ENCODE data around the gene CD302. TPM values are rescaled to one million over a fixed set of nuclear protein-coding genes. Genes with fewer than 3 reads are reported as not detected.

Gene CD302
- polyA plus RNA-seq, 1 donor from 2014 or later, result not detected

DNA sequence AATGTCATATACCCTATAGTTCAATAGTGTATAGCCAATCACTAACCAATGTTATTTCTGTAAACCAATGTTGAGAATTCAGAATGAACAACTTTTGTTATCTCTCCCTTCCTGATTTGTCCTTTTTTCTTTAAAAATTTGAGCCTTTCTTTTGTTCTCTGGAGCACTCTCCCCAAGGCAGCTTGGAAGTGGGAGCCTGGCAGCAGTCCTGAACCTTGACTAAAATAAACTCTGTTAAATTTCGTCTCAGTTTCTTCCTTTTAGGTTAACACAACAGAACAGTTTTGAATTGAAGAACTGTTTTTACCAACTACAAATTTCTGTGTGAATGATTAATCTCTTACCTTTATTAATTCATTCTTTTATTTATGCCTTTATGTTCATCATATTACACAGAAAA lies 35.9 kb downstream of the CD302 start:
- H3K9ac ChIP-seq (ENCODE audit: low read length), result no peak overlapping the region
- no peaks in the 10 kb centered on the region for H4K20me1 ChIP-seq (ENCODE audit: insufficient read depth)
- H3K9me3 ChIP-seq (ENCODE audit: low read length), result no peaks in the 10 kb centered on the region
- peaks cover 6% of the 10 kb centered on the region for H3K79me2 ChIP-seq (replicated peaks; ENCODE audit: insufficient read depth, low read length)
- H2AFZ ChIP-seq (ENCODE audit: low read depth, low read length), result no peak overlapping the region
- H3K4me2 ChIP-seq (ENCODE audit: low read length), result no peak overlapping the region
- H3K27me3 ChIP-seq (ENCODE audit: insufficient read depth, low read depth, low read length), result no peaks in the 10 kb centered on the region
- no peak overlapping the region for H3K4me3 ChIP-seq (ENCODE audit: low read length)
- H3K36me3 ChIP-seq (ENCODE audit: insufficient read depth, low read length), result no peaks in the 10 kb centered on the region
- H3F3A ChIP-seq (ENCODE audit: insufficient read depth, low read length, poor library complexity, severe bottlenecking), result no peaks in the 10 kb centered on the region
- no peak overlapping the region for H3K27ac ChIP-seq (ENCODE audit: low read length)
- no peaks in the 10 kb centered on the region for H3K9me2 ChIP-seq (ENCODE audit: insufficient read depth, low read length)
- no peak for TF ChIP-seq SMC3 (conservative IDR thresholded peaks at IDR 0.05; ENCODE audit: poor library complexity)
- no peak for TF ChIP-seq EZH2 (IDR thresholded peaks at IDR 0.05; ENCODE audit: borderline replicate concordance, insufficient read depth, low read length, poor library complexity, severe bottlenecking)
- TF ChIP-seq MXI1 (conservative IDR thresholded peaks at IDR 0.05; ENCODE audit: poor library complexity, severe bottlenecking), result no peak
- TF ChIP-seq POLR2AphosphoS5 (IDR thresholded peaks at IDR 0.05), result no peak
- no peak for TF ChIP-seq RAD21 (conservative IDR thresholded peaks at IDR 0.05)

DNA sequence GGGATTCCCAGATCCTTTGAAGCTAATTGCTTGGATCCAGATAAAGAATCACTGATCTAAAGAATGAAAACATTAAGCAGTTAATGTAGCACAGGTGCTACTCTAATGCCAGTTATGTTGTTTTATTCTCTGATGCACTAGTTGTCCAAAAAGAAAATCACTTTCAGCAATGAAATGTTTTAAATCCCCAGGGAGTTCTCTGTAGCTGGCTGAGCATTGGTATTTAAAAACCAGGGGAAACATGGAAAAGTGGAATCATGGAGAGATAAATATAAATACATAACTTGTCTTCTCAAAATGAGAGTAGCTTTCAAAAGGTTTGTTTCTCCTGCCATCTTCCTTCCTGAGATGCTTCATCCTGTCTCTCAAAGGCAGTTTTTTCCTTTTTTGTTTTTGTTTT lies 37.7 kb downstream of the CD302 start:
- no peaks in the 10 kb centered on the region for H3K36me3 ChIP-seq (ENCODE audit: insufficient read depth, low read length)
- H2AFZ ChIP-seq (ENCODE audit: low read depth, low read length), result no peak overlapping the region
- H3K27me3 ChIP-seq (ENCODE audit: insufficient read depth, low read depth, low read length), result no peaks in the 10 kb centered on the region
- peaks cover 8% of the 10 kb centered on the region for H3K79me2 ChIP-seq (replicated peaks; ENCODE audit: insufficient read depth, low read length)
- H3K27ac ChIP-seq (ENCODE audit: low read length), result no peak overlapping the region
- H3K9me3 ChIP-seq (ENCODE audit: low read length), result no peaks in the 10 kb centered on the region
- TF ChIP-seq MXI1 (conservative IDR thresholded peaks at IDR 0.05; ENCODE audit: poor library complexity, severe bottlenecking) (no peak), SMC3 (conservative IDR thresholded peaks at IDR 0.05; ENCODE audit: poor library complexity) (no peak), EZH2 (IDR thresholded peaks at IDR 0.05; ENCODE audit: borderline replicate concordance, insufficient read depth, low read length, poor library complexity, severe bottlenecking) (no peak), RAD21 (conservative IDR thresholded peaks at IDR 0.05) (no peak), EP300 (conservative IDR thresholded peaks at IDR 0.05; ENCODE audit: poor library complexity, severe bottlenecking) (no peak), TAF1 (IDR thresholded peaks at IDR 0.05; ENCODE audit: low read depth) (no peak)
- TF ChIP-seq, protein P1, sequence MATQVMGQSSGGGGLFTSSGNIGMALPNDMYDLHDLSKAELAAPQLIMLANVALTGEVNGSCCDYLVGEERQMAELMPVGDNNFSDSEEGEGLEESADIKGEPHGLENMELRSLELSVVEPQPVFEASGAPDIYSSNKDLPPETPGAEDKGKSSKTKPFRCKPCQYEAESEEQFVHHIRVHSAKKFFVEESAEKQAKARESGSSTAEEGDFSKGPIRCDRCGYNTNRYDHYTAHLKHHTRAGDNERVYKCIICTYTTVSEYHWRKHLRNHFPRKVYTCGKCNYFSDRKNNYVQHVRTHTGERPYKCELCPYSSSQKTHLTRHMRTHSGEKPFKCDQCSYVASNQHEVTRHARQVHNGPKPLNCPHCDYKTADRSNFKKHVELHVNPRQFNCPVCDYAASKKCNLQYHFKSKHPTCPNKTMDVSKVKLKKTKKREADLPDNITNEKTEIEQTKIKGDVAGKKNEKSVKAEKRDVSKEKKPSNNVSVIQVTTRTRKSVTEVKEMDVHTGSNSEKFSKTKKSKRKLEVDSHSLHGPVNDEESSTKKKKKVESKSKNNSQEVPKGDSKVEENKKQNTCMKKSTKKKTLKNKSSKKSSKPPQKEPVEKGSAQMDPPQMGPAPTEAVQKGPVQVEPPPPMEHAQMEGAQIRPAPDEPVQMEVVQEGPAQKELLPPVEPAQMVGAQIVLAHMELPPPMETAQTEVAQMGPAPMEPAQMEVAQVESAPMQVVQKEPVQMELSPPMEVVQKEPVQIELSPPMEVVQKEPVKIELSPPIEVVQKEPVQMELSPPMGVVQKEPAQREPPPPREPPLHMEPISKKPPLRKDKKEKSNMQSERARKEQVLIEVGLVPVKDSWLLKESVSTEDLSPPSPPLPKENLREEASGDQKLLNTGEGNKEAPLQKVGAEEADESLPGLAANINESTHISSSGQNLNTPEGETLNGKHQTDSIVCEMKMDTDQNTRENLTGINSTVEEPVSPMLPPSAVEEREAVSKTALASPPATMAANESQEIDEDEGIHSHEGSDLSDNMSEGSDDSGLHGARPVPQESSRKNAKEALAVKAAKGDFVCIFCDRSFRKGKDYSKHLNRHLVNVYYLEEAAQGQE (IDR thresholded peaks at IDR 0.05; ENCODE audit: borderline replicate concordance), result no peak
- TF ChIP-seq, protein P2, sequence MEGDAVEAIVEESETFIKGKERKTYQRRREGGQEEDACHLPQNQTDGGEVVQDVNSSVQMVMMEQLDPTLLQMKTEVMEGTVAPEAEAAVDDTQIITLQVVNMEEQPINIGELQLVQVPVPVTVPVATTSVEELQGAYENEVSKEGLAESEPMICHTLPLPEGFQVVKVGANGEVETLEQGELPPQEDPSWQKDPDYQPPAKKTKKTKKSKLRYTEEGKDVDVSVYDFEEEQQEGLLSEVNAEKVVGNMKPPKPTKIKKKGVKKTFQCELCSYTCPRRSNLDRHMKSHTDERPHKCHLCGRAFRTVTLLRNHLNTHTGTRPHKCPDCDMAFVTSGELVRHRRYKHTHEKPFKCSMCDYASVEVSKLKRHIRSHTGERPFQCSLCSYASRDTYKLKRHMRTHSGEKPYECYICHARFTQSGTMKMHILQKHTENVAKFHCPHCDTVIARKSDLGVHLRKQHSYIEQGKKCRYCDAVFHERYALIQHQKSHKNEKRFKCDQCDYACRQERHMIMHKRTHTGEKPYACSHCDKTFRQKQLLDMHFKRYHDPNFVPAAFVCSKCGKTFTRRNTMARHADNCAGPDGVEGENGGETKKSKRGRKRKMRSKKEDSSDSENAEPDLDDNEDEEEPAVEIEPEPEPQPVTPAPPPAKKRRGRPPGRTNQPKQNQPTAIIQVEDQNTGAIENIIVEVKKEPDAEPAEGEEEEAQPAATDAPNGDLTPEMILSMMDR (IDR thresholded peaks at IDR 0.05; ENCODE audit: poor library complexity, severe bottlenecking), result no peak
- H3F3A ChIP-seq (ENCODE audit: insufficient read depth, low read length, poor library complexity, severe bottlenecking), result no peaks in the 10 kb centered on the region
- H3K9me2 ChIP-seq (ENCODE audit: insufficient read depth, low read length), result no peaks in the 10 kb centered on the region
- no peak overlapping the region for H3K4me2 ChIP-seq (ENCODE audit: low read length)
- H4K20me1 ChIP-seq (ENCODE audit: insufficient read depth), result no peaks in the 10 kb centered on the region
- H3K9ac ChIP-seq (ENCODE audit: low read length), result no peak overlapping the region
- no peak overlapping the region for H3K4me3 ChIP-seq (ENCODE audit: low read length)

Data from neural cell (in vitro differentiated cells).